A549 (cell line): ENCODE data around the gene BCL2. TPM values are rescaled to one million over a fixed set of nuclear protein-coding genes. Genes with fewer than 3 reads are reported as not detected.

Source experiments
- ATAC-seq, 2 experiments: fragments of 200-7000 bp in 1 of 2; fragments of >200 bp in 1 of 2; cut with Nextera tagmentation in 1 of 2; cut with Tn5 transposase in 1 of 2; 3 replicates each; pipeline versions ENCODE4 v1.8.0 to v1.9.1; 2018 to 2020; ENCODE audit warnings: mild to moderate bottlenecking in 1 of 2, moderate library complexity in 1 of 2
- CTCF ChIA-PET: fragments of 300-600 bp; sonication (Branson Sonifier 250); formaldehyde crosslinking; extraction: SDS; loops from one replicate; lab custom pipeline; 2021; ENCODE audit warnings: antibody characterized with exemption, inconsistent platforms; lab: Yijun Ruan, JAX
- POLR2A ChIA-PET: fragments of 350-600 bp; formaldehyde crosslinking; extraction: SDS; loops from one replicate; lab custom pipeline; 2021; ENCODE audit warnings: antibody characterized with exemption, inconsistent platforms; lab: Yijun Ruan, JAX
- DNase-seq, 2 experiments: peaks; one replicate each; pipeline versions ENCODE4 v3.0.0 to v3.0.0-alpha.2; 2011 to 2016; ENCODE audit warnings: low read depth in 1 of 2, low spot score in 1 of 2
- FAIRE-seq: peaks from 2 replicates; lab custom pipeline; 2011; peaks lifted over from hg19 to GRCh38; lab: Jason Lieb, UNC
- H3K27ac ChIP-seq, 2 experiments: fragments of >200 bp; sonication (Bioruptor Twin); formaldehyde crosslinking; 3 replicates each; pipeline ENCODE4 v1.5.1; 2016 to 2017
- H3K4me1 ChIP-seq: fragments of >200 bp; sonication (Bioruptor Twin); formaldehyde crosslinking; 3 replicates; pipeline ENCODE4 v1.6.1; 2016
- H3K4me2 ChIP-seq: fragments of >200 bp; sonication (Bioruptor Twin); formaldehyde crosslinking; 3 replicates; pipeline ENCODE4 v1.6.1; 2016
- H3K4me3 ChIP-seq: fragments of >200 bp; sonication (Bioruptor Twin); formaldehyde crosslinking; 3 replicates; pipeline ENCODE4 v1.5.1; 2016
- H3K9me3 ChIP-seq: fragments of >200 bp; sonication (Bioruptor Twin); formaldehyde crosslinking; 3 replicates; pipeline ENCODE4 v1.6.1; 2016
- CBX2 ChIP-seq: fragments of 200-600 bp; sonication (generic); IDR thresholded peaks from 2 replicates; pipeline ENCODE4 v1.6.1; 2016; ENCODE audit warnings: low read depth, mild to moderate bottlenecking, borderline replicate concordance
- EHMT2 ChIP-seq: fragments of 200-600 bp; sonication (generic); IDR thresholded peaks from 2 replicates; pipeline ENCODE4 v1.6.1; 2016; ENCODE audit warnings: antibody characterized with exemption, low read depth, mild to moderate bottlenecking, moderate library complexity
- ESRRA ChIP-seq: fragments of 150-350 bp; IDR thresholded peaks from 2 replicates; pipeline ENCODE4 v1.6.1; 2014; ENCODE audit warnings: mild to moderate bottlenecking, low read length, borderline replicate concordance
- FOSL2 ChIP-seq, 2 experiments: fragments of 450-650 bp in 1 of 2; fragments of >200 bp in 1 of 2; sonication (Bioruptor Twin) in 1 of 2; formaldehyde crosslinking; IDR thresholded peaks; 2 replicates each; pipeline versions ENCODE4 v1.5.0 to v1.6.1; 2016 to 2020; ENCODE audit warnings: mild to moderate bottlenecking in 1 of 2, moderate library complexity in 1 of 2
- HDAC2 ChIP-seq: fragments of 200-600 bp; sonication (generic); IDR thresholded peaks from 2 replicates; pipeline ENCODE4 v1.6.1; 2016
- HOXA7 ChIP-seq: fragments of 250-450 bp; sonication (Bioruptor Pico); IDR thresholded peaks from 2 replicates; pipeline ENCODE4 v1.5.0; 2020; ENCODE audit warnings: mild to moderate bottlenecking, moderate library complexity
- HOXB13 ChIP-seq: fragments of 250-450 bp; sonication (Bioruptor Pico); IDR thresholded peaks from 2 replicates; pipeline ENCODE4 v1.5.0; 2020; ENCODE audit warnings: low read depth, mild to moderate bottlenecking, moderate library complexity
- MAFK ChIP-seq: fragments of 450-650 bp; IDR thresholded peaks from 2 replicates; pipeline ENCODE4 v1.6.1; 2014; ENCODE audit not compliant: partially characterized antibody
- NFE2L2 ChIP-seq: fragments of 150-350 bp; conservative IDR thresholded peaks from 2 replicates; pipeline ENCODE4 v1.6.1; 2014; ENCODE audit warnings: low read length
- PHF8 ChIP-seq: fragments of 200-600 bp; sonication (generic); IDR thresholded peaks from 2 replicates; pipeline ENCODE4 v1.6.1; 2016; ENCODE audit warnings: low read depth, mild to moderate bottlenecking, antibody characterized with exemption, moderate library complexity, borderline replicate concordance
- POLR2A ChIP-seq: IDR thresholded peaks from 2 replicates; pipeline ENCODE4 v1.6.1; 2012; ENCODE audit warnings: mild to moderate bottlenecking, low read length
- POLR2AphosphoS2 ChIP-seq: conservative IDR thresholded peaks from 2 replicates; pipeline ENCODE4 v1.6.1; 2012; ENCODE audit warnings: low read length, improper control_type of control experiment, inconsistent platforms
- RAD21 ChIP-seq, 2 experiments: fragments of >200 bp in 1 of 2; sonication (Bioruptor Twin) in 1 of 2; formaldehyde crosslinking in 1 of 2; IDR thresholded peaks in 1 of 2; conservative IDR thresholded peaks in 1 of 2; 2 replicates in 1 of 2; 3 replicates in 1 of 2; pipeline ENCODE4 v1.6.1; 2012 to 2018; ENCODE audit warnings: inconsistent platforms in 1 of 2
- RFX5 ChIP-seq: fragments of 450-650 bp; IDR thresholded peaks from 2 replicates; pipeline ENCODE4 v1.7.1; 2014; ENCODE audit warnings: antibody characterized with exemption, mild to moderate bottlenecking, moderate library complexity
- ZC3H11A ChIP-seq: fragments of 450-650 bp; IDR thresholded peaks from 2 replicates; pipeline ENCODE4 v1.6.1; 2014; ENCODE audit warnings: antibody characterized with exemption, mild to moderate bottlenecking
- ZSCAN20 ChIP-seq: fragments of 250-450 bp; sonication (Bioruptor Pico); IDR thresholded peaks from 2 replicates; pipeline ENCODE4 v1.8.0; 2022; ENCODE audit warnings: mild to moderate bottlenecking, moderate library complexity
- WGBS: methylation state at CpG from one replicate; pipeline ENCODE4 v1.1.6; 2017; ENCODE audit errors: missing lambda C conversion rate; 5-methylcytosine and 5-hydroxymethylcytosine counted together
- polyA plus RNA-seq, 4 experiments: library from polyadenylated mRNA; depleted of rRNA in 3 of 4; stranded (reverse); fragments of >200 nt; fragmentation: RNase III in 1 of 4; extraction: RNeasy Plus Mini Kit Qiagen cat#74134 plus additional on column Dnase treatment in 1 of 4; gene quantifications; 2 replicates in 3 of 4; 3 replicates in 1 of 4; pipeline ENCODE4 v1.2.3, GENCODE V29; 2011 to 2017
- TF ChIP-seq, protein P1 (sequence below): IDR thresholded peaks from 2 replicates; pipeline ENCODE4 v1.6.1; 2012
- TF ChIP-seq, protein P2 (sequence below): fragments of >200 bp; sonication (Bioruptor Twin); formaldehyde crosslinking; IDR thresholded peaks from 3 replicates; pipeline ENCODE4 v1.5.1; 2016
- TF ChIP-seq, protein P3 (sequence below): fragments of >200 bp; sonication (Bioruptor Twin); formaldehyde crosslinking; IDR thresholded peaks from 3 replicates; pipeline ENCODE4 v1.6.1; 2016

Gene BCL2
- polyA plus RNA-seq, 2 of the 4 experiments (the other 2 are of a cell fraction), result 0.50 to 0.61 TPM

DNA sequence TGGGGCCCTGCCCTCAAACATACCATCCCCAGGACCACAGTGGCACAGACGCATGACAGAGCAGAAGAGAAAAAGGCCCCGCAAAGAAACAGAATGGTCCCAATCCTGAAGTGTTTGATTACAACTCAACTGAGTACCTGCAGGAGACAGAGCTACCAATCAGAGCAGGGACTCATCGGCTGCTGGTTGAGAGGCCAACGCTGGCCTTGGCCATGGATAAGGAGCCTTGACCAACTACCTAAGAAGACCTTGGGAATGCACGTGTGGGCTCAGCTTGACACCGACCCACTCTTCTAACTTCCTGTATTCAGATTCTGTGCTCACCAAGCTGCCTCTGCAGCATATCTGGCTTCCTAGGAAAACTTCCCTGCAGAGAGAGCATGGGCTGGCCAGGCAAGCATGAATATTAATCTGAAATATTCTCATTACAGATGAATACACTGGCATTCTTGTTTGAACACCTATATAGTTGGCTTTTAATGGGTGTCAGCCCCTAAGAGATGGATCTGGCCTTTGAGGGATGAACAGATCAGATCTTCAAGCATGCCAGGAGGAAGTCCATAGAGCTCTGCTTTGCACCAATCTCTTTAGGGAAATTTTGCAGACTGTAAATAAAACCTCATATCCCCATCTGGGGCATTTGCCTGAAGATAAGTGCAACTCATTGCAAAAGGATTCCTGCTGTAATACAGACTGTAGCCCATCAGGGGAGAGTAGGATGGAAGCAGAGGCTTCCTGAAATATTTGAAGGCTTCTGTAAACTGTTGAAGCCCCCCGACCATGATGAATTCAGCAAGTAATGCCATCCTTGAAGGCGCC lies 135.4 kb downstream of the BCL2 start:
- Histone ChIP-seq H3K4me2 (no peak overlapping the region), H3K27ac (no peak overlapping the region), H3K4me1 (no peaks in the 10 kb centered on the region), H3K9me3 (no peaks in the 10 kb centered on the region), H3K4me3 (no peak overlapping the region)
- no peak for DNase-seq
- FAIRE-seq, result no peak
- no peak for ATAC-seq
- CTCF ChIA-PET, result no interaction called here
- 40% methylated on average over 6 of the region's 8 CpGs for WGBS
- TF ChIP-seq, protein P1, sequence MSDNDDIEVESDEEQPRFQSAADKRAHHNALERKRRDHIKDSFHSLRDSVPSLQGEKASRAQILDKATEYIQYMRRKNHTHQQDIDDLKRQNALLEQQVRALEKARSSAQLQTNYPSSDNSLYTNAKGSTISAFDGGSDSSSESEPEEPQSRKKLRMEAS, result no peak
- TF ChIP-seq, protein P2, sequence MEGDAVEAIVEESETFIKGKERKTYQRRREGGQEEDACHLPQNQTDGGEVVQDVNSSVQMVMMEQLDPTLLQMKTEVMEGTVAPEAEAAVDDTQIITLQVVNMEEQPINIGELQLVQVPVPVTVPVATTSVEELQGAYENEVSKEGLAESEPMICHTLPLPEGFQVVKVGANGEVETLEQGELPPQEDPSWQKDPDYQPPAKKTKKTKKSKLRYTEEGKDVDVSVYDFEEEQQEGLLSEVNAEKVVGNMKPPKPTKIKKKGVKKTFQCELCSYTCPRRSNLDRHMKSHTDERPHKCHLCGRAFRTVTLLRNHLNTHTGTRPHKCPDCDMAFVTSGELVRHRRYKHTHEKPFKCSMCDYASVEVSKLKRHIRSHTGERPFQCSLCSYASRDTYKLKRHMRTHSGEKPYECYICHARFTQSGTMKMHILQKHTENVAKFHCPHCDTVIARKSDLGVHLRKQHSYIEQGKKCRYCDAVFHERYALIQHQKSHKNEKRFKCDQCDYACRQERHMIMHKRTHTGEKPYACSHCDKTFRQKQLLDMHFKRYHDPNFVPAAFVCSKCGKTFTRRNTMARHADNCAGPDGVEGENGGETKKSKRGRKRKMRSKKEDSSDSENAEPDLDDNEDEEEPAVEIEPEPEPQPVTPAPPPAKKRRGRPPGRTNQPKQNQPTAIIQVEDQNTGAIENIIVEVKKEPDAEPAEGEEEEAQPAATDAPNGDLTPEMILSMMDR, result no peak
- TF ChIP-seq CBX2, result no peak
- POLR2A ChIA-PET, result no interaction called here

DNA sequence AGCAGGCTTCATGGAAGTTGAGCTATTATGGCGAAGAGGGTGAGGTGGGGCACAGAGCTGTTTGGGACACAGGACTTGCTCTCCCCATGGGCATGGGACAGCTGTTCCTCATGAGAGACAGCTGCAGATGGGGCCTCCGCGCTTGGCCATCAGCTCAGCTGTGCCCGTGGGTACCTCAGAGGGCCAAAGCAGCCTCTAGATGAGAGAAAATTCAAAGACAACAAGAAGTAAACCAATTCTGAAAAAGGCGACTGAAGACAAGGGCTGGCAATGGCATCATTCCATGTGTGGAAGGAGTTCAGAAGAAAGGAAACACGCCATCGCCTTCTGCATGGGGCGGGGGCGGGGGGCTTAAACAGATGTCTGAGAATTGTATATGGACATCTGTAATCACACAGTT lies 136.2 kb downstream of the BCL2 start:
- no peak for TF ChIP-seq HOXB13 (CRISPR knock-in tag)
- TF ChIP-seq ZSCAN20, result no peak
- Histone ChIP-seq H3K4me1 (no peaks in the 10 kb centered on the region), H3K4me2 (no peak overlapping the region), H3K4me3 (no peak overlapping the region), H3K9me3 (no peaks in the 10 kb centered on the region), H3K27ac (no peak overlapping the region)
- ATAC-seq (no peak), DNase-seq (no peak), FAIRE-seq (no peak)
- WGBS, result 29% methylated on average over 6 of the region's 9 CpGs
- ChIA-PET CTCF (interaction anchor here (0.6 kb wide), 1 partner anchor 110 kb away, joined by 3 read pairs; no protein-coding TSS in a partner anchor), POLR2A (no interaction called here)

DNA sequence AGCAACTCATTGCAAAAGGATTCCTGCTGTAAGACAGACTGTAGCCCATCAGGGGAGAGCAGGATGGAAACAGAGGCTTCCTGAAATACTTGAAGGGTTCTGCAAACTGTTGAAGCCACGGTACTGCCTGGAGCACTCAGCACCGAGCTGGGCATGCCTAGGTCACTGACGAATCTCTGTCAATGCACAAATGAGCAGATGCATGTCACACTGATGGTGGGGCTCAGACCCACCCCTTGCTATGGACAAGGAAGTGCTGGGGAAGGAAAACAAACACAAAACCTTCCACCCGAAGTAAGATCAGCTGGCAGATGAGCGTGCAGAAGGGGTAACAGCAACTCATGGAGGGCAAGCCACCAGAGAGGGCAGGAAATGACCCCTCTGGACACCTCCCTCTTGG lies 136.7 kb downstream of the BCL2 start:
- no peak overlapping the region for H3K4me3 ChIP-seq
- DNase-seq, result no peak
- H3K27ac ChIP-seq, result no peak overlapping the region
- no peaks in the 10 kb centered on the region for H3K9me3 ChIP-seq
- no peak overlapping the region for H3K4me2 ChIP-seq
- ChIA-PET POLR2A (no interaction called here), CTCF (no interaction called here)
- no peak for ATAC-seq
- FAIRE-seq, result no peak
- no peak for TF ChIP-seq HOXA7 (CRISPR knock-in tag)
- TF ChIP-seq, protein P3, sequence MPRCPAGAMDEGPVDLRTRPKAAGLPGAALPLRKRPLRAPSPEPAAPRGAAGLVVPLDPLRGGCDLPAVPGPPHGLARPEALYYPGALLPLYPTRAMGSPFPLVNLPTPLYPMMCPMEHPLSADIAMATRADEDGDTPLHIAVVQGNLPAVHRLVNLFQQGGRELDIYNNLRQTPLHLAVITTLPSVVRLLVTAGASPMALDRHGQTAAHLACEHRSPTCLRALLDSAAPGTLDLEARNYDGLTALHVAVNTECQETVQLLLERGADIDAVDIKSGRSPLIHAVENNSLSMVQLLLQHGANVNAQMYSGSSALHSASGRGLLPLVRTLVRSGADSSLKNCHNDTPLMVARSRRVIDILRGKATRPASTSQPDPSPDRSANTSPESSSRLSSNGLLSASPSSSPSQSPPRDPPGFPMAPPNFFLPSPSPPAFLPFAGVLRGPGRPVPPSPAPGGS, result no peak
- TF ChIP-seq PHF8, result no peak
- TF ChIP-seq, protein P1, result no peak
- no peak for TF ChIP-seq POLR2AphosphoS2
- TF ChIP-seq POLR2A, result no peak
- TF ChIP-seq RAD21 (conservative IDR thresholded peaks at IDR 0.05 in 1 of 2, IDR thresholded peaks at IDR 0.05 in 1 of 2), result no peak
- TF ChIP-seq ZC3H11A, result no peak
- TF ChIP-seq NFE2L2, result no peak
- TF ChIP-seq MAFK, result no peak
- TF ChIP-seq FOSL2 (IDR thresholded peaks at IDR 0.05), result no peak
- no peak for TF ChIP-seq FOSL2 (CRISPR knock-in tag; IDR thresholded peaks at IDR 0.05)
- no peak for TF ChIP-seq ESRRA
- TF ChIP-seq RFX5, result no peak
- no peak for TF ChIP-seq HDAC2
- no peak for TF ChIP-seq EHMT2
- WGBS, result 10% methylated on average over 4 of the region's 5 CpGs
- no peaks in the 10 kb centered on the region for H3K4me1 ChIP-seq
